ENCODE measurements around the gene TRPM5. TPM values are rescaled to one million over a fixed set of nuclear protein-coding genes. Genes with fewer than 3 reads are reported as not detected.

Gene TRPM5
- total and polyA plus RNA-seq, 2 donors (not counting 1 experiment from before 2014, with no cell fraction given): 0.03 TPM; not detected in 1

DNA sequence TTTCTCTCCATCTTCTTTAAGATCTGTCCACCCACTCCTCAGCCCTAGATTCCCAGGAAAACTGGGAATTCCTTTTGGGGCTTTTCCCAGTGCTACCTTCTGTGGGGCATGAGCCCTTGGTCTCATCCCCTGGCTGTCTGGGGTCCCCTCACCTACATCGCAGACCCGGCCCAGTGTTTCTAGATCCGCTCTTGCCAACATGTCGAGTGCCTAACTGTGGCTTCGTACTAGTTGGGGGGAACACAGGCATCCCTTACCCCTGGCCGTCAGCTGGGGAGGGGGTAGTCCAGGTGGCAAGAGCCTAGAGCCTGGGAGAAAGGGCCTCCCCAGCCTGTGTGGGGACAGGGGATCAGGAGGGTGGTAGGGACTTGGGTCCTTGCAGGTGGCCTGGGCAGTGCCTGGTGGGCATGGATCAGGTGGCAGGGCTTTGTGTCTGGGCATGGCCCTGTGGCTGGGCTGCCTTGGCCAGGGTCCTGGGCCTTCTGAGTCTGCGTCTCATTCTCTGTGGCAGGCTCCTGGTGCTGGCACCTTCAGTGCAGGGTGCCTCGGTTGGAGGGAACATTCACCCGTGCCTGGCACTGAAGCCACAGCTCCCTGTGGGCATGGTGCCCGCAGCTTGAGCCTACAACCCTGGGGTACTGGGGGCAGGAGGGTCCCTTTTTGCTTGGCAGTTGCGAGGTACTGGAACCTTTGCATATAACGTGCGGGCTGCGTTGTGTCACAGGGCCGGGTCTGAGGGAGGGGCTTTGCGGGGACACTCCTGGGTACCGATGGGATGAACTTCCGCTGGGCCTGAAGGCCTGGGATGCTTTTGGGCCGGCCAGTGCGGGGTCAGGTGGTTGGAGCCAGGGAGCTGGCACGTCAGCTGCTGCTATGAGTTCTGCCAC is 4.6 kb upstream of the TRPM5 start:
- peaks cover 0 to 8% (median 0%) of the 10 kb centered on the region in 4 experiments for H3K27me3 ChIP-seq (replicated peaks in 1 of 4; ENCODE audit: control extremely low read depth in 1 of 4, control insufficient read depth in 3 of 4, insufficient read depth in 4 of 4, low read length in 3 of 4)
- peak overlapping the region; percentile 93 for H3K4me2 ChIP-seq (replicated peaks; ENCODE audit: low read depth, low read length, poor library complexity, severe bottlenecking)
- intact Hi-C loops (cut with micrococcal nuclease): no loop called here
- peak overlapping the region; percentile 53 for H3K4me3 Mint-ChIP-seq
- POLR2A ChIA-PET: no interaction called here
- H3K4me3 ChIP-seq (ENCODE audit: control extremely low read depth in 1 of 5, extremely low read depth in 1 of 5, insufficient read depth in 1 of 5, low read depth in 2 of 5, low read length in 4 of 5): no peak overlapping the region
- H2AFZ ChIP-seq (ENCODE audit: insufficient read depth, low read depth, low read length, poor library complexity, severe bottlenecking): no peak overlapping the region
- no peak for ATAC-seq (ENCODE audit: low read depth)
- peaks cover 72% of the 10 kb centered on the region for H3K79me2 ChIP-seq (ENCODE audit: control insufficient read depth, insufficient read depth, low read length)
- no peaks in the 10 kb centered on the region for H3K27me3 Mint-ChIP-seq
- no peak overlapping the region for H3K27ac Mint-ChIP-seq
- WGBS (ENCODE audit: insufficient coverage): 95% methylated on average over 21 of the region's 21 CpGs
- no peak overlapping the region for H3K9ac ChIP-seq (ENCODE audit: low read length)
- peaks cover 0 to 6% (median 3%) of the 10 kb centered on the region in 3 donors for H3K9me3 ChIP-seq (ENCODE audit: control extremely low read depth in 1 of 3, control insufficient read depth in 2 of 3, insufficient read depth in 1 of 3, low read length in 2 of 3)
- CTCF ChIA-PET: interaction anchor here (1.2 kb wide), 1 partner anchor 78 kb away, joined by 3 read pairs; no protein-coding TSS in a partner anchor
- H3K4me1 Mint-ChIP-seq: peaks cover 26% of the 10 kb centered on the region
- TF ChIP-seq, protein P1, sequence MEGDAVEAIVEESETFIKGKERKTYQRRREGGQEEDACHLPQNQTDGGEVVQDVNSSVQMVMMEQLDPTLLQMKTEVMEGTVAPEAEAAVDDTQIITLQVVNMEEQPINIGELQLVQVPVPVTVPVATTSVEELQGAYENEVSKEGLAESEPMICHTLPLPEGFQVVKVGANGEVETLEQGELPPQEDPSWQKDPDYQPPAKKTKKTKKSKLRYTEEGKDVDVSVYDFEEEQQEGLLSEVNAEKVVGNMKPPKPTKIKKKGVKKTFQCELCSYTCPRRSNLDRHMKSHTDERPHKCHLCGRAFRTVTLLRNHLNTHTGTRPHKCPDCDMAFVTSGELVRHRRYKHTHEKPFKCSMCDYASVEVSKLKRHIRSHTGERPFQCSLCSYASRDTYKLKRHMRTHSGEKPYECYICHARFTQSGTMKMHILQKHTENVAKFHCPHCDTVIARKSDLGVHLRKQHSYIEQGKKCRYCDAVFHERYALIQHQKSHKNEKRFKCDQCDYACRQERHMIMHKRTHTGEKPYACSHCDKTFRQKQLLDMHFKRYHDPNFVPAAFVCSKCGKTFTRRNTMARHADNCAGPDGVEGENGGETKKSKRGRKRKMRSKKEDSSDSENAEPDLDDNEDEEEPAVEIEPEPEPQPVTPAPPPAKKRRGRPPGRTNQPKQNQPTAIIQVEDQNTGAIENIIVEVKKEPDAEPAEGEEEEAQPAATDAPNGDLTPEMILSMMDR (IDR thresholded peaks at IDR 0.05): no peak
- no peak for TF ChIP-seq EZH2 (IDR thresholded peaks at IDR 0.05; ENCODE audit: borderline replicate concordance, insufficient read depth, low read depth, low read length, poor library complexity, severe bottlenecking)
- DNase-seq: no peak
- H3K4me1 ChIP-seq (ENCODE audit: control insufficient read depth in 2 of 2, insufficient read depth in 2 of 2, low read length in 2 of 2): peaks cover 33 to 46% of the 10 kb centered on the region in 2 donors
- H3K27ac ChIP-seq (ENCODE audit: low read length in 2 of 2): no peak overlapping the region
- peaks cover 62% of the 10 kb centered on the region for H4K20me1 ChIP-seq (ENCODE audit: control insufficient read depth, insufficient read depth, low read length, poor library complexity, severe bottlenecking)
- no peaks in the 10 kb centered on the region for H3K36me3 ChIP-seq (replicated peaks in 1 of 2; ENCODE audit: control extremely low read depth in 1 of 2, control insufficient read depth in 1 of 2, extremely low read depth in 1 of 2, insufficient read depth in 2 of 2, low read length in 1 of 2)
- no peaks in the 10 kb centered on the region for H3K9me3 Mint-ChIP-seq (ENCODE audit: insufficient read depth)
